Cardiac fibroblast (primary cell): ENCODE measurements around the gene YIF1A.

ENCODE experiments used
- DNase-seq, 2 donors: peaks; one replicate each; pipeline versions ENCODE4 v3.0.0 to v3.0.0-alpha.2; 2010; ENCODE audit warnings: low read depth in 2 of 2
- H3K4me3 ChIP-seq, 2 donors: replicated peaks in 1 of 2; 1 replicate in 1 of 2; 2 replicates in 1 of 2; pipeline ENCODE4 v1.5.1; 2011; ENCODE audit warnings: low read depth in 2 of 2, low read length in 2 of 2, mild to moderate bottlenecking in 2 of 2, moderate library complexity in 1 of 2
- CTCF ChIP-seq: IDR thresholded peaks from one replicate; pipeline ENCODE4 v1.5.1; 2011; ENCODE audit warnings: low read depth, mild to moderate bottlenecking, low read length, inconsistent platforms

YIF1A gene

GRCh38 chr11:66328302-66329144, 39.6 kb upstream of the YIF1A start:
- TF ChIP-seq CTCF = peak; percentile 90
- DNase-seq = peak; percentile 82 to 87
- no peak overlapping the region for H3K4me3 ChIP-seq

DNA sequence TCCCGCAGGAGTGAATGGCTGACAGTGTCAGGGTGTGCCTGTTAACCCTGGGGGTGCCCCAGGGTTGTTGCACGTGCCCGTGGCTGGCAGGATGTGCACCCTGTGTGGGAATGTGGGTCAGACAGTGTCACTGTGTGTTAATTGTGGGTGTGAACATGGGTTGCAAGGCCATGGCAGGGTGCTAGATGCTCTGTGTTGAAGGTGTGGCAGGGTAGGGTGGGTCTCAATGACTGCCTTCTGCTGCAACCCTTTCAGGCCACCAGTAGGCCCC, 39.0 kb upstream of the YIF1A start:
- H3K4me3 ChIP-seq = no peak overlapping the region
- TF ChIP-seq CTCF = no peak
- DNase-seq = no peak

GRCh38 chr11:66327171-66328030, 38.5 kb upstream of the YIF1A start:
- DNase-seq = peak; percentile 59 to 81
- no peak overlapping the region for H3K4me3 ChIP-seq
- TF ChIP-seq CTCF = peak; percentile 19

GRCh38 chr11:66326261-66327111, 37.5 kb upstream of the YIF1A start:
- no peak overlapping the region for H3K4me3 ChIP-seq
- TF ChIP-seq CTCF = no peak
- DNase-seq = peak; percentile 65 to 72

DNA sequence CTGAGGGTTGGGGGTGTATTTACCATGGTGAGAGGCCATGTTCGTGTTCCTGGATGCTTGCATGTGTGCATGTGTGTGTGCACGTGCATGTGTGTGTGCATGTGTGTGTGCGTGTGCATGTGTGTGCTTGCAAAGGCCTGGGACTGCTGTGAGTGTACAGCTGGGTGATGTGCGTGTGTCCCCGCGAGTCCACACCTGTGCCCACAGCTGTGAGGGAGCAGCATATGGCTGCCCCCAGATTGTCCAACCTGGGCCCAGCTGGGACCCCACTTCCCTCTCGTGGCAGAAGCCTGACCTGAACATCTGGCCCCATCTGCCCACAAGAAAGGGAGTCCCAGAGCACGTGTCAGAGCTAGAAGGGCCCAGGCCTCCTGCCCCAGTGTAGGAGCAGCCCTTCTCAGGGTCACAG, 36.3 kb upstream of the YIF1A start:
- DNase-seq = no peak
- TF ChIP-seq CTCF = no peak
- no peak overlapping the region for H3K4me3 ChIP-seq

- DNase-seq = peak; percentile 55 to 59
- TF ChIP-seq CTCF = no peak
Measured at GRCh38 chr11:66324664-66325063, 35.7 kb upstream of the YIF1A start.

More at GRCh38 chr11:66324664-66325063, 35.7 kb upstream of the YIF1A start:
- H3K4me3 ChIP-seq = no peak overlapping the region
